ENCODE results near the gene HOXA13.

Gene HOXA13

GRCh38 chr7:27145914-27146412, 53.9 kb downstream of the HOXA13 start:
- peaks cover 2 to 84% (median 44%) of the 10 kb centered on the region in 4 experiments for H3K36me3 ChIP-seq (ENCODE audit: control insufficient read depth in 4 of 4, insufficient read depth in 4 of 4, low read length in 3 of 4)
- peaks cover 5 to 64% (median 56%) of the 10 kb centered on the region in 4 experiments for H3K4me1 ChIP-seq (ENCODE audit: control extremely low read depth in 1 of 4, control insufficient read depth in 4 of 4, insufficient read depth in 4 of 4, low read length in 3 of 4)
- H3K27me3 ChIP-seq (replicated peaks in 2 of 5; ENCODE audit: control insufficient read depth in 4 of 5, insufficient read depth in 5 of 5, low read length in 4 of 5) = no peaks in the 10 kb centered on the region
- peak overlapping the region in 1 of 2 experiments; percentile 49 for H3K27ac ChIP-seq (ENCODE audit: insufficient read depth in 1 of 2, low read depth in 1 of 2, low read length in 2 of 2, poor library complexity in 1 of 2, severe bottlenecking in 2 of 2)
- 77% methylated on average over 4 of the region's 11 CpGs for WGBS (ENCODE audit: insufficient coverage)
- H3K4me3 ChIP-seq (ENCODE audit: control insufficient read depth in 1 of 7, extremely low read depth in 1 of 7, insufficient read depth in 4 of 7, low read depth in 2 of 7, low read length in 6 of 7) = peak overlapping the region in 2 of 7 experiments; percentile 21 to 79
- CTCF ChIA-PET = interaction anchor here (0.9 to 9.1 kb wide), 4 partner anchors 25 to 464 kb away, joined by 3 to 87 read pairs (median 6); no protein-coding TSS in a partner anchor
- POLR2A ChIA-PET = no interaction called here
- no peak for DNase-seq
- peaks cover 0 to 4% (median 0%) of the 10 kb centered on the region in 5 experiments for H3K9me3 ChIP-seq (ENCODE audit: control extremely low read depth in 1 of 5, control insufficient read depth in 4 of 5, insufficient read depth in 2 of 5, low read depth in 1 of 5, low read length in 4 of 5)

GRCh38 chr7:27145165-27145913, 54.6 kb downstream of the HOXA13 start:
- Histone ChIP-seq H3K4me3 (ENCODE audit: control insufficient read depth in 1 of 7, extremely low read depth in 1 of 7, insufficient read depth in 4 of 7, low read depth in 2 of 7, low read length in 6 of 7) (peak overlapping the region in 3 of 7 experiments; percentile 5 to 79 (median 40)), H3K27ac (ENCODE audit: insufficient read depth in 1 of 2, low read depth in 1 of 2, low read length in 2 of 2, poor library complexity in 1 of 2, severe bottlenecking in 2 of 2) (peak overlapping the region in 1 of 2 experiments; percentile 61), H3K27me3 (replicated peaks in 2 of 5; ENCODE audit: control insufficient read depth in 4 of 5, insufficient read depth in 5 of 5, low read length in 4 of 5) (no peaks in the 10 kb centered on the region), H3K36me3 (ENCODE audit: control insufficient read depth in 4 of 4, insufficient read depth in 4 of 4, low read length in 3 of 4) (peaks cover 2 to 87% (median 49%) of the 10 kb centered on the region in 4 experiments), H3K4me1 (ENCODE audit: control extremely low read depth in 1 of 4, control insufficient read depth in 4 of 4, insufficient read depth in 4 of 4, low read length in 3 of 4) (peaks cover 5 to 62% (median 54%) of the 10 kb centered on the region in 4 experiments), H3K9me3 (ENCODE audit: control extremely low read depth in 1 of 5, control insufficient read depth in 4 of 5, insufficient read depth in 2 of 5, low read depth in 1 of 5, low read length in 4 of 5) (peaks cover 0 to 4% (median 0%) of the 10 kb centered on the region in 5 experiments)
- CTCF ChIA-PET = interaction anchor here (0.6 to 9.1 kb wide), 9 partner anchors 8 to 476 kb away, joined by 3 to 87 read pairs (median 5); partner anchors contain the start of gene HOXA4
- no peak for DNase-seq
- WGBS (ENCODE audit: insufficient coverage) = 77% methylated on average over 29 of the region's 47 CpGs
- POLR2A ChIA-PET = interaction anchor here (0.8 to 1.0 kb wide), 2 partner anchors 14 to 23 kb away, joined by 3 read pairs; no protein-coding TSS in a partner anchor

GRCh38 chr7:27144781-27145164, 55.1 kb downstream of the HOXA13 start:
- no peak for DNase-seq
- no peaks in the 10 kb centered on the region for H3K27me3 ChIP-seq (replicated peaks in 2 of 5; ENCODE audit: control insufficient read depth in 4 of 5, insufficient read depth in 5 of 5, low read length in 4 of 5)
- ChIA-PET CTCF (interaction anchor here (0.6 to 9.1 kb wide), 11 partner anchors 8 to 475 kb away, joined by 3 to 87 read pairs (median 5); partner anchors contain the start of genes HOXA3 and HOXA4), POLR2A (interaction anchor here (0.6 to 1.0 kb wide), 3 partner anchors 15 to 32 kb away, joined by 3 read pairs; no protein-coding TSS in a partner anchor)
- H3K4me1 ChIP-seq (ENCODE audit: control extremely low read depth in 1 of 4, control insufficient read depth in 4 of 4, insufficient read depth in 4 of 4, low read length in 3 of 4) = peaks cover 3 to 56% (median 48%) of the 10 kb centered on the region in 4 experiments
- 44% methylated on average over 26 of the region's 31 CpGs for WGBS (ENCODE audit: insufficient coverage)
- peak overlapping the region in 4 of 7 experiments; percentile 2 to 79 (median 22) for H3K4me3 ChIP-seq (ENCODE audit: control insufficient read depth in 1 of 7, extremely low read depth in 1 of 7, insufficient read depth in 4 of 7, low read depth in 2 of 7, low read length in 6 of 7)
- peaks cover 0 to 4% (median 0%) of the 10 kb centered on the region in 5 experiments for H3K9me3 ChIP-seq (ENCODE audit: control extremely low read depth in 1 of 5, control insufficient read depth in 4 of 5, insufficient read depth in 2 of 5, low read depth in 1 of 5, low read length in 4 of 5)
- peak overlapping the region in 1 of 2 experiments; percentile 61 for H3K27ac ChIP-seq (ENCODE audit: insufficient read depth in 1 of 2, low read depth in 1 of 2, low read length in 2 of 2, poor library complexity in 1 of 2, severe bottlenecking in 2 of 2)
- H3K36me3 ChIP-seq (ENCODE audit: control insufficient read depth in 4 of 4, insufficient read depth in 4 of 4, low read length in 3 of 4) = peaks cover 2 to 89% (median 53%) of the 10 kb centered on the region in 4 experiments

Measured in common myeloid progenitor, CD34-positive (primary cell).